GM18868 (cell line): ENCODE results near the gene FKBP1A.

Source experiments
- ATAC-seq: cut with Tn5 transposase; IDR thresholded peaks from one replicate; pipeline ENCODE4 v1.9.1; 2021; ENCODE audit warnings: mild to moderate bottlenecking, moderate library complexity; ENCODE audit not compliant: unreplicated experiment

The FKBP1A gene

GRCh38 chr20:1388253-1388652, 4.6 kb downstream of the FKBP1A start:
- no peak for ATAC-seq

GRCh38 chr20:1386323-1386722, 6.5 kb downstream of the FKBP1A start:
- no peak for ATAC-seq

GRCh38 chr20:1383623-1384404, 9.0 kb downstream of the FKBP1A start:
- ATAC-seq = no peak

- no peak for ATAC-seq
These were observed 10.2 kb downstream of the FKBP1A start for GRCh38 chr20:1382670-1383069.

- ATAC-seq = no peak
These were observed 10.9 kb downstream of the FKBP1A start for GRCh38 chr20:1381753-1382591.

GRCh38 chr20:1378735-1379125, 14.1 kb downstream of the FKBP1A start:
- ATAC-seq = no peak

- ATAC-seq = no peak
These were observed 14.7 kb downstream of the FKBP1A start for GRCh38 chr20:1377984-1378734.

GRCh38 chr20:1377341-1377871, 15.4 kb downstream of the FKBP1A start:
- ATAC-seq = peak; percentile 55

GRCh38 chr20:1376408-1377270, 16.2 kb downstream of the FKBP1A start:
- no peak for ATAC-seq

GRCh38 chr20:1376007-1376406, 16.8 kb downstream of the FKBP1A start:
- ATAC-seq = no peak

GRCh38 chr20:1375515-1375914, 17.3 kb downstream of the FKBP1A start:
- ATAC-seq = no peak

- no peak for ATAC-seq
These were observed 18.6 kb downstream of the FKBP1A start for GRCh38 chr20:1374246-1374645.

GRCh38 chr20:1373614-1374013, 19.2 kb downstream of the FKBP1A start:
- no peak for ATAC-seq

GRCh38 chr20:1373036-1373435, 19.8 kb downstream of the FKBP1A start:
- ATAC-seq = no peak

- ATAC-seq = no peak
These were observed 20.9 kb downstream of the FKBP1A start for GRCh38 chr20:1371830-1372539.

GRCh38 chr20:1371202-1371782, 21.6 kb downstream of the FKBP1A start:
- no peak for ATAC-seq

GRCh38 chr20:1370548-1371110, 22.2 kb downstream of the FKBP1A start:
- ATAC-seq = no peak

GRCh38 chr20:1369970-1370369, 22.9 kb downstream of the FKBP1A start:
- no peak for ATAC-seq
